Measurements from ENCODE around the gene GPC1.

GRCh38 chr2:240457223-240458043 is 22.0 kb downstream of the GPC1 start:
- no peak for TF ChIP-seq EP300 (IDR thresholded peaks at IDR 0.05)
- TF ChIP-seq POLR2AphosphoS5 (IDR thresholded peaks at IDR 0.05): no peak
